ENCODE results near the gene CREB3L2.

Gene CREB3L2

DNA sequence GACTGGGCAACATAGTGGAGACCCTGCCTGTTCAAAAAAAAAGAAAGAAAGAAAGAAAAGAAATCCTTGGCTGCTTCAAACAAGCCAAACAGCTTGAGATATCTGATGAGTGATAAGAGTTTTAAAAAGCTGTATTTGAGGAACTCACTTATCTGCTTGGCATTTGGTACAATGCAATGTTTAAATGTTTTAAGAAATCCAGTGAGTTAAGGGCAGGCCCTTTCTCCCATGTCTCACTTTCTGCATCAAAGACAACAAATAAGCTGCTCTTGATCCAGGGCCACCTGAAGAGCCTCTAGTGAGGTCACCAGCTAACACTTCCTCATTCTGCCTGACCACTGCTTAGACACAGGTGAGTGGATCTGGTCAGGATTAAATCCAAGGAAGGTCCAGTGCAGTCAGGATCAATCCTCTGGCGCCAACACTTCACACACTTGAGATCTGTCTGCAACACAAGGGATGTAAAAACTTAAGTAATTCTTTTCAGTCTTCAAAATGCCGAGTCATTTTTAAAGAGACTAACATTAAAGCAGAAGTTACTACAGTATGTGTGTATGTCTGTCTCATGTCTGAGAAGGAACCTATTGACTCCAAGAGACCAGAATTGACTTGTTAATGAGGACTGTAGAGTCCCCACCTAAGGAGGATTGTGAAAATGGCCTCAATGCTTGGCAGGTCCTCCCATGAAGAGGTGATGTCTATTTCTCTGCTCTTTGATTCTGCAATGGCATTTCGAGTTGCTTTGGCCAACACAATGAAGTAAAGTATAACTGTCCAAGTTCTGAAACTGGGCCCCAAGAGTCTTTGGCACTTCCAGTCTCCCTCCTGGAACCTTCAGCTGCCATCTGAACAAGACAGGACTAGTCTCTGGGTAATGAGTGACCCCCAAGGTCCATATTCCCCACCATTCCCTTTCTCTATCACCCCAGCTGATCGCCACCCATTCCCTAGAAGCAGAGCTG, 43.1 kb downstream of the CREB3L2 start:
- in situ Hi-C loops (cut with MboI; ENCODE audit: low sequenced_read_pairs, unreplicated experiment), result no loop called here
- no peak for DNase-seq (ENCODE audit: low spot score)
- no peak for TF ChIP-seq CTCF (IDR thresholded peaks at IDR 0.05; ENCODE audit: borderline replicate concordance, control extremely low read depth, extremely low read depth, insufficient read depth, missing control alignments)

- TF ChIP-seq CTCF (IDR thresholded peaks at IDR 0.05; ENCODE audit: borderline replicate concordance, control extremely low read depth, extremely low read depth, insufficient read depth, missing control alignments), result no peak
- no peak for DNase-seq (ENCODE audit: low spot score)
- in situ Hi-C loops (cut with MboI; ENCODE audit: low sequenced_read_pairs, unreplicated experiment), result no loop called here
Measured at GRCh38 chr7:137957887-137958286, 44.0 kb downstream of the CREB3L2 start.

DNA sequence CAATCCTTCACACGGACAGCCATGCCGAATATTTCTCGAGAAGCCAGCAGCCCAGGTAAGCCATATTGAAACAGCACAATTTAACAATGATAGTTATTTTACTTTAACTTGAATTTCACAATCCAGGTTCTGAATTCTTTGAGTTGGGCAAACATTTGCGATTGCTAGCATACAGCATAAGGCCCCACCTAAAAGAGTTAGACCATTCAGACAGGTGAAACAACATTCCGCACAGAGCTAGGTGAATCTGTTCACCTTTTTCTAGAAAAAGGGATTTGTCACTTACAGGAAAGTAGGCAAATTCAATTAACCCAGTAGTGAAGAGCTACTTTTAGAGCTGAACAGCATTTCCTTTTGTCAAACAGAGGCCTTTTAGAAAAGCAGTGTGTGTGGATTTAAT, 45.3 kb downstream of the CREB3L2 start:
- no peak for DNase-seq (ENCODE audit: low spot score)
- in situ Hi-C loops (cut with MboI; ENCODE audit: low sequenced_read_pairs, unreplicated experiment), result no loop called here
- TF ChIP-seq CTCF (IDR thresholded peaks at IDR 0.05; ENCODE audit: borderline replicate concordance, control extremely low read depth, extremely low read depth, insufficient read depth, missing control alignments), result no peak

DNA sequence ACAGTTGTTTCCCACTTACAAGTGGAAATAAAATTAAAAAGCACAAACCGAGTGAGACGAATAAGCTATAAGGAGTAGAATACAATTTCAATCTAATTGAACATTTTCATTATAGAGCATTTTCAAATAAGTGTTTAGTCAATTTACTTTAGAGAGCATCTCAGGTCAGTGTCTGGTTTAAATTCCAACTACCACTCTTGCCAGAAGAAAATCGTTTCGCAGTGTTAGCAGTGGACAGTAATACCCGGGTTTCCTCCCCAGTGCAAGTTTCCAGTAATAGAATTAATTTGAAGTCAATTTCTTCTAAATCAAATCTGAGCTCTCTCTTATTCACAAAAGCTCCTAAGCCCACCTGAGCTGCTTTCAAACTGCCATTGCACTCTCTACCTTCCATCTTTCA, 45.7 kb downstream of the CREB3L2 start:
- in situ Hi-C loops (cut with MboI; ENCODE audit: low sequenced_read_pairs, unreplicated experiment), result no loop called here
- no peak for TF ChIP-seq CTCF (IDR thresholded peaks at IDR 0.05; ENCODE audit: borderline replicate concordance, control extremely low read depth, extremely low read depth, insufficient read depth, missing control alignments)
- no peak for DNase-seq (ENCODE audit: low spot score)

GRCh38 chr7:137954614-137955013, 47.3 kb downstream of the CREB3L2 start:
- TF ChIP-seq CTCF (IDR thresholded peaks at IDR 0.05; ENCODE audit: borderline replicate concordance, control extremely low read depth, extremely low read depth, insufficient read depth, missing control alignments), result no peak
- in situ Hi-C loops (cut with MboI; ENCODE audit: low sequenced_read_pairs, unreplicated experiment), result no loop called here
- no peak for DNase-seq (ENCODE audit: low spot score)

GRCh38 chr7:137953665-137954470, 48.0 kb downstream of the CREB3L2 start:
- in situ Hi-C loops (cut with MboI; ENCODE audit: low sequenced_read_pairs, unreplicated experiment), result no loop called here
- TF ChIP-seq CTCF (IDR thresholded peaks at IDR 0.05; ENCODE audit: borderline replicate concordance, control extremely low read depth, extremely low read depth, insufficient read depth, missing control alignments), result no peak
- DNase-seq (ENCODE audit: low spot score), result no peak

Data from GM13976 (cell line).